Endodermal cell (in vitro differentiated cells): Measurements from ENCODE around the gene KCNQ1. TPM values are rescaled to one million over a fixed set of nuclear protein-coding genes. Genes with fewer than 3 reads are reported as not detected.
A peak's percentile ranks its signal among the peaks of the same experiment; 100 is the strongest.

Source experiments
- DNase-seq: peaks from one replicate; pipeline ENCODE4 v3.0.0-alpha.2; 2017
- H3K27ac ChIP-seq: 2 replicates; pipeline ENCODE4 v1.5.1; 2013; ENCODE audit warnings: mild to moderate bottlenecking, low read depth, low read length, moderate library complexity
- H3K27me3 ChIP-seq: 2 replicates; pipeline ENCODE4 v1.6.1; 2013; ENCODE audit warnings: mild to moderate bottlenecking, low read length, moderate library complexity; ENCODE audit not compliant: insufficient read depth, control insufficient read depth, poor library complexity, severe bottlenecking
- H3K36me3 ChIP-seq: 2 replicates; pipeline ENCODE4 v1.7.0; 2013; ENCODE audit warnings: mild to moderate bottlenecking, low read length, moderate library complexity; ENCODE audit not compliant: control insufficient read depth, insufficient read depth
- H3K4me1 ChIP-seq: one replicate; pipeline ENCODE4 v1.7.0; 2013; ENCODE audit warnings: low read length; ENCODE audit not compliant: control insufficient read depth, insufficient read depth
- H3K4me3 ChIP-seq: 2 replicates; pipeline ENCODE4 v1.5.1; 2013; ENCODE audit warnings: mild to moderate bottlenecking, low read length, moderate library complexity
- H3K9ac ChIP-seq: 2 replicates; pipeline ENCODE4 v1.6.1; 2013; ENCODE audit warnings: mild to moderate bottlenecking, low read length, moderate library complexity; ENCODE audit not compliant: poor library complexity, severe bottlenecking; ENCODE audit errors: extremely low read depth
- H3K9me3 ChIP-seq: 2 replicates; pipeline ENCODE4 v1.6.1; 2013; ENCODE audit warnings: mild to moderate bottlenecking, low read length, moderate library complexity; ENCODE audit not compliant: control insufficient read depth
- H3K27ac Mint-ChIP-seq: 2 replicates; pipeline ENCODE4 v1.8.0; 2020; ENCODE audit warnings: mixed read lengths
- H3K27me3 Mint-ChIP-seq: 2 replicates; pipeline ENCODE4 v1.8.0; 2021; ENCODE audit warnings: mild to moderate bottlenecking, mixed read lengths; ENCODE audit not compliant: insufficient read depth
- H3K36me3 Mint-ChIP-seq: 2 replicates; pipeline ENCODE4 v1.8.0; 2020; ENCODE audit warnings: low read depth, mixed read lengths
- H3K4me1 Mint-ChIP-seq: 2 replicates; pipeline ENCODE4 v1.8.0; 2020; ENCODE audit warnings: mixed read lengths
- H3K4me3 Mint-ChIP-seq: 2 replicates; pipeline ENCODE4 v1.8.0; 2020; ENCODE audit warnings: mild to moderate bottlenecking, moderate library complexity, mixed read lengths
- H3K9me3 Mint-ChIP-seq: 2 replicates; pipeline ENCODE4 v1.8.0; 2020; ENCODE audit warnings: mild to moderate bottlenecking, mixed read lengths
- CTCF ChIP-seq: fragments of 200-600 bp; sonication (generic); conservative IDR thresholded peaks from 2 replicates; pipeline ENCODE4 v1.5.0; 2021; ENCODE audit warnings: antibody characterized with exemption, mild to moderate bottlenecking
- WGBS, 2 experiments: methylation state at CpG; one replicate each; pipeline versions ENCODE4 v1.1.5 to v1.1.7; 2013; ENCODE audit warnings: missing lambda C conversion rate in 2 of 2, mixed read lengths in 1 of 2; ENCODE audit not compliant: insufficient coverage in 1 of 2, insufficient read length in 1 of 2; 5-methylcytosine and 5-hydroxymethylcytosine counted together
- total RNA-seq, 2 donors: library from RNA; stranded (reverse); fragmentation: NEBNext Ultra II Directional in 1 of 2; extraction: Animal tissue kit (Norgen Biotek cat#: 25700) in 1 of 2; gene quantifications; 2 replicates in 1 of 2; 3 replicates in 1 of 2; pipeline ENCODE4 v1.2.1, GENCODE V29; 2021

KCNQ1 gene
- total RNA-seq, 2 donors from 2014 or later: 1.8 to 3.5 TPM

GRCh38 chr11:2417856-2418692, 26.7 kb upstream of the KCNQ1 start:
- Histone ChIP-seq H3K4me1 (no peaks in the 10 kb centered on the region), H3K27me3 (no peaks in the 10 kb centered on the region), H3K36me3 (no peaks in the 10 kb centered on the region), H3K27ac (no peak overlapping the region), H3K4me3 (no peak overlapping the region), H3K9ac (no peak overlapping the region), H3K9me3 (no peaks in the 10 kb centered on the region)
- Mint-ChIP-seq H3K9me3 (no peaks in the 10 kb centered on the region), H3K36me3 (no peaks in the 10 kb centered on the region), H3K4me1 (no peaks in the 10 kb centered on the region), H3K27ac (no peak overlapping the region), H3K4me3 (no peak overlapping the region), H3K27me3 (peaks cover 6% of the 10 kb centered on the region)
- no peak for DNase-seq
- TF ChIP-seq CTCF: no peak
- WGBS, 2 experiments: 88 to 90% methylated on average over 19 to 30 of the region's 30 CpGs

- DNase-seq: no peak
- no peak overlapping the region for H3K9ac ChIP-seq
- H3K36me3 ChIP-seq: no peaks in the 10 kb centered on the region
- Mint-ChIP-seq H3K9me3 (no peaks in the 10 kb centered on the region), H3K4me1 (no peaks in the 10 kb centered on the region), H3K36me3 (no peaks in the 10 kb centered on the region), H3K27ac (no peak overlapping the region), H3K4me3 (no peak overlapping the region), H3K27me3 (peaks cover 6% of the 10 kb centered on the region)
- H3K27me3 ChIP-seq: no peaks in the 10 kb centered on the region
- no peak overlapping the region for H3K27ac ChIP-seq
- WGBS, 2 experiments: 84 to 86% methylated on average over 18 to 21 of the region's 21 CpGs
- no peaks in the 10 kb centered on the region for H3K4me1 ChIP-seq
- TF ChIP-seq CTCF: no peak
- no peak overlapping the region for H3K4me3 ChIP-seq
- no peaks in the 10 kb centered on the region for H3K9me3 ChIP-seq
These were observed 26.0 kb upstream of the KCNQ1 start for GRCh38 chr11:2418693-2419360.

- Mint-ChIP-seq H3K9me3 (no peaks in the 10 kb centered on the region), H3K4me1 (no peaks in the 10 kb centered on the region), H3K27me3 (peaks cover 9% of the 10 kb centered on the region), H3K27ac (no peak overlapping the region), H3K36me3 (no peaks in the 10 kb centered on the region), H3K4me3 (no peak overlapping the region)
- no peaks in the 10 kb centered on the region for H3K27me3 ChIP-seq
- peak; percentile 94 for TF ChIP-seq CTCF
- no peaks in the 10 kb centered on the region for H3K9me3 ChIP-seq
- no peaks in the 10 kb centered on the region for H3K36me3 ChIP-seq
- no peaks in the 10 kb centered on the region for H3K4me1 ChIP-seq
- no peak overlapping the region for H3K27ac ChIP-seq
- H3K4me3 ChIP-seq: no peak overlapping the region
- H3K9ac ChIP-seq: no peak overlapping the region
- DNase-seq: peak; percentile 92
- WGBS, 2 experiments: 40 to 65% methylated on average over 13 to 35 of the region's 36 CpGs
These were observed 24.9 kb upstream of the KCNQ1 start for GRCh38 chr11:2419638-2420501.
